ENCODE data around the gene ABCG4. TPM values are rescaled to one million over a fixed set of nuclear protein-coding genes. Genes with fewer than 3 reads are reported as not detected.
"Not testable (repeated sequence)": the region's sequence is repeated elsewhere in the genome, so short reads cannot be mapped to it uniquely, and the experiment has no call there.

The ABCG4 gene
- total RNA-seq, 3 donors from 2014 or later, result 0.16 TPM; not detected in 2

GRCh38 chr11:119193626-119194025 is 44.8 kb downstream of the ABCG4 start:
- intact Hi-C loops (cut with DNase I; ENCODE audit: low total_unique reads), result no loop called here
- no peak overlapping the region for H3K4me3 ChIP-seq
- H3K4me1 ChIP-seq, result no peaks in the 10 kb centered on the region
- no peaks in the 10 kb centered on the region for H3K36me3 ChIP-seq
- TF ChIP-seq POLR2A (IDR thresholded peaks at IDR 0.05), result no peak
- TF ChIP-seq, protein P1, sequence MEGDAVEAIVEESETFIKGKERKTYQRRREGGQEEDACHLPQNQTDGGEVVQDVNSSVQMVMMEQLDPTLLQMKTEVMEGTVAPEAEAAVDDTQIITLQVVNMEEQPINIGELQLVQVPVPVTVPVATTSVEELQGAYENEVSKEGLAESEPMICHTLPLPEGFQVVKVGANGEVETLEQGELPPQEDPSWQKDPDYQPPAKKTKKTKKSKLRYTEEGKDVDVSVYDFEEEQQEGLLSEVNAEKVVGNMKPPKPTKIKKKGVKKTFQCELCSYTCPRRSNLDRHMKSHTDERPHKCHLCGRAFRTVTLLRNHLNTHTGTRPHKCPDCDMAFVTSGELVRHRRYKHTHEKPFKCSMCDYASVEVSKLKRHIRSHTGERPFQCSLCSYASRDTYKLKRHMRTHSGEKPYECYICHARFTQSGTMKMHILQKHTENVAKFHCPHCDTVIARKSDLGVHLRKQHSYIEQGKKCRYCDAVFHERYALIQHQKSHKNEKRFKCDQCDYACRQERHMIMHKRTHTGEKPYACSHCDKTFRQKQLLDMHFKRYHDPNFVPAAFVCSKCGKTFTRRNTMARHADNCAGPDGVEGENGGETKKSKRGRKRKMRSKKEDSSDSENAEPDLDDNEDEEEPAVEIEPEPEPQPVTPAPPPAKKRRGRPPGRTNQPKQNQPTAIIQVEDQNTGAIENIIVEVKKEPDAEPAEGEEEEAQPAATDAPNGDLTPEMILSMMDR (IDR thresholded peaks at IDR 0.05), result no peak
- no peak for TF ChIP-seq POLR2AphosphoS5 (IDR thresholded peaks at IDR 0.05)
- no peak for DNase-seq (ENCODE audit: low spot score in 2 of 2)
- no peaks in the 10 kb centered on the region for H3K9me3 ChIP-seq
- H3K27me3 ChIP-seq, result no peaks in the 10 kb centered on the region
- no peak overlapping the region for H3K27ac ChIP-seq

DNA sequence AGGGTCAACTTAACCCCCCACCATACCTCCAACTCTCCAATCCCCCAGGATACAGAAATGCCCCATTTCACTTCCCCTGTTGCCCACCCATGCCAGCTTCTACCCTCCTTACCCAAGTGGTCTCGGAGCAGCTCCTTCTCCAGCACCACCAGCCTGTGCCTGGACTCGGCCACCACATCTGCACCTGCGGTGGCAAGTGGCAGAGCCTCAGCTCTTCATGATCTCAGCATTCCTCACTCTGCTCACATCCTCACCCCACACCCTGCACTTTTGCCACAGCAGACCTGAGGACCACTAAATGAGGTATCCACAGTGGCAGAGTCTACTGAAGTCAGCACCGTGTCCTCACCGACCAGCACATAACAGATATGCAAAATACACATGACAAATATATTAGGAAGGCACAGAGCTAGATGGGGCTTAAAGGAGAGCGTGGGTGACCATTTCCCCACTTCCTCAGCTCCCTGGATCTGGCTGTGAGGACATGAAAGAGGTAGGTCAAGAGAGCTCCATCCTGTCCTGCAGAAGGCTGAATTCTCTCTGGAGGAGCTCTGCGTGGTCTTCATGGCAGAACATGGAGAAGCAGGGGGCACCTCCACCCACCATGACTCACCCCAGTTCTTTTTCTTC is 46.1 kb downstream of the ABCG4 start:
- DNase-seq (ENCODE audit: low spot score in 2 of 2), result no peak
- Histone ChIP-seq H3K36me3 (no peaks in the 10 kb centered on the region), H3K27me3 (no peaks in the 10 kb centered on the region), H3K27ac (no peak overlapping the region), H3K4me1 (no peaks in the 10 kb centered on the region), H3K4me3 (no peak overlapping the region), H3K9me3 (no peaks in the 10 kb centered on the region)
- intact Hi-C loops (cut with DNase I; ENCODE audit: low total_unique reads), result no loop called here
- TF ChIP-seq, protein P1 (IDR thresholded peaks at IDR 0.05), result no peak
- TF ChIP-seq POLR2AphosphoS5 (IDR thresholded peaks at IDR 0.05) (no peak), POLR2A (IDR thresholded peaks at IDR 0.05) (no peak)

DNA sequence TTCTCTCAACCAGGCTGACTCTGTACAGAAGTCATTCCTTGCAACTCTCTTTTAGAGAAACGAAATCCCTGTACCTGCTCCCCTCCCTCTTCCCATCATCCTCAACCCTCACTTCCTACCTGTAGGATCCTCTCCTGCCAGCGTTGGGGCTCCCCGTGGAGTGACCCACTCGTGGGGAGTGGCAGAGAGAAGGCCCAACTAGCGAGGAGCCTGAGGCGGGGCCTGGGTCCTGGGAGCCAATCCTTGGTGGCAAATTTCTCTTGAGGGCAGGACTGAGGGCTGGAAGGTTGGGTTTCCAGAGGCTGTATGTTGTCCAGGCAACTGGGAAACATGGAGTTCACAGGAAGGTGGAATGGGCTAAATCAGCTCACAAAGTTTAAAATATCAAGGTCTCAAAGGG is 46.8 kb downstream of the ABCG4 start:
- Histone ChIP-seq H3K4me1 (no peaks in the 10 kb centered on the region), H3K9me3 (no peaks in the 10 kb centered on the region), H3K27me3 (no peaks in the 10 kb centered on the region), H3K4me3 (no peak overlapping the region), H3K27ac (no peak overlapping the region), H3K36me3 (no peaks in the 10 kb centered on the region)
- TF ChIP-seq, protein P1 (IDR thresholded peaks at IDR 0.05), result no peak
- no peak for TF ChIP-seq POLR2A (IDR thresholded peaks at IDR 0.05)
- no peak for TF ChIP-seq POLR2AphosphoS5 (IDR thresholded peaks at IDR 0.05)
- DNase-seq (ENCODE audit: low spot score in 2 of 2), result no peak
- intact Hi-C loops (cut with DNase I; ENCODE audit: low total_unique reads), result no loop called here

GRCh38 chr11:119196833-119197483 is 48.1 kb downstream of the ABCG4 start:
- Histone ChIP-seq H3K9me3 (no peaks in the 10 kb centered on the region), H3K27ac (peak overlapping the region in 1 of 2 donors; percentile 27), H3K36me3 (no peaks in the 10 kb centered on the region), H3K4me1 (no peaks in the 10 kb centered on the region), H3K27me3 (no peaks in the 10 kb centered on the region), H3K4me3 (no peak overlapping the region)
- no peak for TF ChIP-seq POLR2A (IDR thresholded peaks at IDR 0.05)
- TF ChIP-seq, protein P1 (IDR thresholded peaks at IDR 0.05), result peak; percentile 78 to 86 (median 86)
- TF ChIP-seq POLR2AphosphoS5 (IDR thresholded peaks at IDR 0.05), result peak in 1 of 3 donors; percentile 29
- DNase-seq (ENCODE audit: low spot score in 2 of 2), result peak in 1 of 2 donors; percentile 54
- intact Hi-C loops (cut with DNase I; ENCODE audit: low total_unique reads), result no loop called here

DNA sequence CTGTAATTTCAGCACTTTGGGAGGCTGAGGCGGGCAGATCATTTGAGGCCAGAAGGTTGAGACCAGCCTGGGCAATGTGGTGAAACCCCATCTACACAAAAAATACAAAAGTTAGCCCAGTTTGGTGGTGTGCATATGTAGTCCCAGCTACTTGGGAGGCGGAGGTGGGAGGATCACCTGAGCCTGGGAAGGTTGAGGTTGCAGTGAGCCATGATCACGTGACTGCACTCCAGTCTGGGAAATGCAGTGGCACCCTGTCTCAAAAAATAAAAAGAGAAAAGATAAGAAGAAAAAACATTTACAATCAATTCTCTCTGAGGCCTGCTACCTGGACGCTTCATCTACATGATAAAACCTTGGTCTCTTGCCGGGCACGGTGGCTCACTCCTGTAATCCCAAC is 50.1 kb downstream of the ABCG4 start:
- Histone ChIP-seq H3K9me3 (no peaks in the 10 kb centered on the region), H3K4me1 (no peaks in the 10 kb centered on the region), H3K27ac (no peak overlapping the region), H3K27me3 (no peaks in the 10 kb centered on the region), H3K4me3 (no peak overlapping the region), H3K36me3 (no peaks in the 10 kb centered on the region)
- intact Hi-C loops (cut with DNase I; ENCODE audit: low total_unique reads), result no loop called here
- peak in 1 of 2 donors; percentile 7 for DNase-seq (ENCODE audit: low spot score in 2 of 2)
- TF ChIP-seq, protein P1 (IDR thresholded peaks at IDR 0.05), result no peak
- no peak for TF ChIP-seq POLR2A (IDR thresholded peaks at IDR 0.05)

DNA sequence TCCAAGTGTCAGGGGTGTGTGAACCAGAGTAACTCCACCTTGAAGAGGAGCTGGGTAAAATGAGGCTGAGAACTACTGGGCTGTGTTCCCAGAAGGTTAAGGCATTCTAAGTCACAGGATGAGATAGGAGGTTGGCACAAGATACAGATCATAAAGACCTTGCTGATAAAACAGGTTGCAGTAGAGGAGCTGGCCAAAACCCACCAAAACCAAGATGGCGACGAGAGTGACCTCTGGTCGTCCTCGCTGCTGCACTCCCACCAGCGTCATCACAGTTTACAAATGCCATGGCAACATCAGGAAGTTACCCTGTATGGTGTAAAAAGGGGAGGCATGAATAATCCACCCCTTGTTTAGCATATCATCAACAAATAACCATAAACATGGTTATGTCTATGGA is 52.4 kb downstream of the ABCG4 start:
- H3K36me3 ChIP-seq; H3K4me1 ChIP-seq; H3K4me3 ChIP-seq; H3K27ac ChIP-seq; H3K27me3 ChIP-seq; DNase-seq (ENCODE audit: low spot score in 2 of 2); H3K9me3 ChIP-seq; intact Hi-C loops (cut with DNase I; ENCODE audit: low total_unique reads): not testable (repeated sequence)
